ENCODE data around the gene TANGO2. TPM values are rescaled to one million over a fixed set of nuclear protein-coding genes. Genes with fewer than 3 reads are reported as not detected.
A peak's percentile ranks its signal among the peaks of the same experiment; 100 is the strongest.

TANGO2 gene
- total and polyA plus RNA-seq, 9 of the 15 experiments (the other 6 are each of a cell fraction or from before 2014, with no cell fraction given), result 15.5 to 94.9 (median 70.1) TPM

GRCh38 chr22:20058989-20059770 lies 38.3 kb downstream of the TANGO2 start (continued):
- TF ChIP-seq HDAC8 (tag; IDR thresholded peaks at IDR 0.05), result no peak
- TF ChIP-seq ZNF384 (IDR thresholded peaks at IDR 0.05; ENCODE audit: low read depth, low read length), result no peak; the same call in 1 of the 2 replicates
- TF ChIP-seq KDM2B (CRISPR knock-in tag; IDR thresholded peaks at IDR 0.05), result no peak
- no peak; a peak in 3 of 4 replicates for TF ChIP-seq FOXK2 (conservative IDR thresholded peaks at IDR 0.05 in 1 of 2, IDR thresholded peaks at IDR 0.05 in 1 of 2; ENCODE audit: low read depth in 2 of 2)
- TF ChIP-seq TCFL5 (CRISPR knock-in tag; conservative IDR thresholded peaks at IDR 0.05), result peak; percentile 60; the same call in 1 of the 2 replicates
- peak; percentile 36 for TF ChIP-seq ETV1 (tag; conservative IDR thresholded peaks at IDR 0.05; ENCODE audit: low read depth)
- TF ChIP-seq CHD1 (IDR thresholded peaks at IDR 0.05; ENCODE audit: low read length), result peak; percentile 88
- TF ChIP-seq LEF1 (IDR thresholded peaks at IDR 0.05), result peak; percentile 79; the same call in 1 of the 2 replicates
- 0 out of 2 replicates have a peak, but pooled peaks have one; percentile 7 for TF ChIP-seq NFXL1 (CRISPR knock-in tag; IDR thresholded peaks at IDR 0.05)
- TF ChIP-seq HIVEP1 (CRISPR knock-in tag; IDR thresholded peaks at IDR 0.05), result 0 out of 2 replicates have a peak, but pooled peaks have one; percentile 15
- peak; percentile 42 for TF ChIP-seq KAT2B (IDR thresholded peaks at IDR 0.05; ENCODE audit: low read depth, low read length)
- TF ChIP-seq HEY1 (CRISPR knock-in tag; IDR thresholded peaks at IDR 0.05; ENCODE audit: borderline replicate concordance), result no peak
- peak; percentile 77 for TF ChIP-seq CREM (IDR thresholded peaks at IDR 0.05; ENCODE audit: low read depth)
- TF ChIP-seq GABPB1 (CRISPR knock-in tag; IDR thresholded peaks at IDR 0.05), result no peak
- peak; percentile 64 for TF ChIP-seq ZBED1 (IDR thresholded peaks at IDR 0.05)
- TF ChIP-seq PURB (CRISPR knock-in tag; IDR thresholded peaks at IDR 0.05; ENCODE audit: low read depth), result no peak
- no peak for TF ChIP-seq TGIF2 (CRISPR knock-in tag; IDR thresholded peaks at IDR 0.05)
- TF ChIP-seq NR2C2 (CRISPR knock-in tag; IDR thresholded peaks at IDR 0.05), result no peak
- 0 out of 2 replicates have a peak, but pooled peaks have one; percentile 65 for TF ChIP-seq NR2C2 (tag; IDR thresholded peaks at IDR 0.05)
- peak in 1 of 2 experiments; percentile 13; a peak in 1 of 4 replicates for TF ChIP-seq RAD21 (CRISPR knock-in tag; conservative IDR thresholded peaks at IDR 0.05 in 1 of 2, IDR thresholded peaks at IDR 0.05 in 1 of 2)
- TF ChIP-seq TCF15 (CRISPR knock-in tag; IDR thresholded peaks at IDR 0.05), result peak; percentile 44; the same call in 1 of the 2 replicates
- no peak for TF ChIP-seq FUS (optimal IDR thresholded peaks at IDR 0.05; ENCODE audit: low read depth, low read length)
- no peak for TF ChIP-seq ZNF311 (CRISPR knock-in tag; IDR thresholded peaks at IDR 0.05)
- TF ChIP-seq DPF2 (IDR thresholded peaks at IDR 0.05), result peak; percentile 93
- peak; percentile 46; the same call in 1 of the 2 replicates for TF ChIP-seq KLF6 (CRISPR knock-in tag; IDR thresholded peaks at IDR 0.05; ENCODE audit: borderline replicate concordance)
- no peak for TF ChIP-seq SLC30A9 (CRISPR knock-in tag; IDR thresholded peaks at IDR 0.05)
- no peak for TF ChIP-seq ATF3 (IDR thresholded peaks at IDR 0.05)
- peak; percentile 83; the same call in 1 of the 2 replicates for TF ChIP-seq ATF3 (CRISPR knock-in tag; conservative IDR thresholded peaks at IDR 0.05)
- TF ChIP-seq ZKSCAN8 (CRISPR knock-in tag; IDR thresholded peaks at IDR 0.05), result no peak
- no peak for TF ChIP-seq KDM4B (IDR thresholded peaks at IDR 0.05; ENCODE audit: borderline replicate concordance in 2 of 2, low read depth in 1 of 2)

Measured in K562 (cell line).